CD14-positive monocyte (primary cell): ENCODE data around the gene TMEM150C. TPM values are rescaled to one million over a fixed set of nuclear protein-coding genes. Genes with fewer than 3 reads are reported as not detected.

Experiments
- DNase-seq, 3 donors: peaks; one replicate each; pipeline ENCODE4 v3.0.0-alpha.2; 2011 to 2022
- H2AFZ ChIP-seq: 2 replicates; pipeline ENCODE4 v1.6.0; 2012; ENCODE audit warnings: mild to moderate bottlenecking, low read depth, low read length, inconsistent platforms; ENCODE audit not compliant: insufficient read depth, poor library complexity, severe bottlenecking
- H3K27ac ChIP-seq, 2 donors: 1 replicate in 1 of 2; 2 replicates in 1 of 2; pipeline ENCODE4 v1.5.1; 2012 to 2013; ENCODE audit warnings: low read length in 2 of 2, control low read depth in 1 of 2, inconsistent platforms in 1 of 2, low read depth in 1 of 2, mild to moderate bottlenecking in 1 of 2
- H3K27me3 ChIP-seq, 2 donors: one replicate each; pipeline versions ENCODE4 v1.6.0 to v1.6.1; 2011 to 2013; ENCODE audit warnings: low read length in 2 of 2; ENCODE audit not compliant: control insufficient read depth in 2 of 2, insufficient read depth in 2 of 2
- H3K36me3 ChIP-seq, 2 donors: replicated peaks in 1 of 2; 1 replicate in 1 of 2; 2 replicates in 1 of 2; pipeline versions ENCODE4 v1.5.1 to v1.6.1; 2012 to 2013; ENCODE audit warnings: low read length in 2 of 2, control low read depth in 1 of 2, inconsistent platforms in 1 of 2, mild to moderate bottlenecking in 1 of 2; ENCODE audit not compliant: insufficient read depth in 2 of 2, control insufficient read depth in 1 of 2
- H3K4me1 ChIP-seq, 2 donors: 1 replicate in 1 of 2; 2 replicates in 1 of 2; pipeline versions ENCODE4 v1.5.1 to v1.6.1; 2012 to 2013; ENCODE audit warnings: low read length in 2 of 2, control low read depth in 1 of 2, inconsistent platforms in 1 of 2, mild to moderate bottlenecking in 1 of 2, moderate library complexity in 1 of 2; ENCODE audit not compliant: insufficient read depth in 2 of 2, control insufficient read depth in 1 of 2
- H3K4me2 ChIP-seq: replicated peaks from 2 replicates; pipeline ENCODE3; 2012; ENCODE audit warnings: low read length, moderate library complexity, mild to moderate bottlenecking; ENCODE audit not compliant: poor library complexity, severe bottlenecking; ENCODE audit errors: extremely low read depth
- H3K4me3 ChIP-seq, 3 experiments: fragments of 200-600 bp in 1 of 3; sonication (generic) in 1 of 3; replicated peaks in 1 of 3; 1 replicate in 2 of 3; 2 replicates in 1 of 3; pipeline ENCODE4 v1.5.1; 2011 to 2013; ENCODE audit warnings: low read length in 3 of 3, mild to moderate bottlenecking in 3 of 3, control low read depth in 2 of 3, low read depth in 2 of 3, inconsistent platforms in 1 of 3, moderate library complexity in 1 of 3
- H3K79me2 ChIP-seq: 2 replicates; pipeline ENCODE4 v1.6.0; 2012; ENCODE audit warnings: mild to moderate bottlenecking, control low read depth, inconsistent platforms, low read length, moderate library complexity; ENCODE audit not compliant: insufficient read depth
- H3K9ac ChIP-seq: 2 replicates; pipeline ENCODE4 v1.6.0; 2017; ENCODE audit warnings: low read length, mild to moderate bottlenecking; ENCODE audit not compliant: insufficient read depth, poor library complexity, severe bottlenecking
- H3K9me3 ChIP-seq, 2 donors: replicated peaks in 1 of 2; 1 replicate in 1 of 2; 2 replicates in 1 of 2; pipeline versions ENCODE4 v1.5.1 to v1.6.1; 2012 to 2013; ENCODE audit warnings: low read length in 2 of 2, control low read depth in 1 of 2; ENCODE audit not compliant: control insufficient read depth in 1 of 2, insufficient read depth in 1 of 2
- H4K20me1 ChIP-seq: 2 replicates; pipeline ENCODE4 v1.6.0; 2012; ENCODE audit warnings: mild to moderate bottlenecking, low read length, control low read depth, moderate library complexity; ENCODE audit not compliant: insufficient read depth
- H3K27ac Mint-ChIP-seq, 7 donors: one replicate each; pipeline ENCODE4 v1.8.0; 2020; ENCODE audit warnings: mild to moderate bottlenecking in 7 of 7, mixed read lengths in 7 of 7, moderate library complexity in 6 of 7, inconsistent platforms in 2 of 7
- H3K27me3 Mint-ChIP-seq, 3 donors: one replicate each; pipeline ENCODE4 v1.8.0; 2021 to 2022; ENCODE audit warnings: low read depth in 3 of 3, mild to moderate bottlenecking in 3 of 3, mixed read lengths in 3 of 3, moderate library complexity in 3 of 3, inconsistent platforms in 1 of 3
- H3K36me3 Mint-ChIP-seq, 2 donors: one replicate each; pipeline ENCODE4 v1.8.0; 2020; ENCODE audit warnings: mixed read lengths in 2 of 2, inconsistent platforms in 1 of 2, mild to moderate bottlenecking in 1 of 2
- H3K4me1 Mint-ChIP-seq: one replicate; pipeline ENCODE4 v1.8.0; 2020; ENCODE audit warnings: mild to moderate bottlenecking, mixed read lengths
- H3K4me3 Mint-ChIP-seq, 2 donors: one replicate each; pipeline ENCODE4 v1.8.0; 2020; ENCODE audit warnings: mild to moderate bottlenecking in 2 of 2, mixed read lengths in 2 of 2, moderate library complexity in 1 of 2
- H3K9me3 Mint-ChIP-seq, 7 donors: one replicate each; pipeline ENCODE4 v1.8.0; 2020 to 2022; ENCODE audit warnings: mixed read lengths in 7 of 7, mild to moderate bottlenecking in 6 of 7, moderate library complexity in 6 of 7, inconsistent platforms in 2 of 7
- WGBS: methylation state at CpG from one replicate; pipeline ENCODE4 v1.1.5; 2013; ENCODE audit warnings: missing lambda C conversion rate; ENCODE audit not compliant: insufficient coverage; 5-methylcytosine and 5-hydroxymethylcytosine counted together
- intact Hi-C, 2 donors: fragments of 100-400 bp; cut with micrococcal nuclease; formaldehyde crosslinking; loops; one replicate each; pipeline versions ENCODE4 v1.15.0 to v1.15.1; 2023
- polyA plus RNA-seq, 3 donors: library from polyadenylated mRNA; depleted of rRNA in 1 of 3; unstranded in 2 of 3; stranded (reverse) in 1 of 3; fragments of 300-500 nt in 2 of 3; fragments of >200 nt in 1 of 3; fragmentation: Illumina TruSeq in 2 of 3; gene quantifications; 1 replicate in 2 of 3; 2 replicates in 1 of 3; pipeline ENCODE4 v1.2.3, GENCODE V29; 2012 to 2021
- TF ChIP-seq, protein P1 (sequence below): fragments of 200-600 bp; IDR thresholded peaks from one replicate; pipeline ENCODE4 v1.8.0; 2022; ENCODE audit warnings: antibody characterized with exemption, mild to moderate bottlenecking

The TMEM150C gene
- polyA plus RNA-seq, 3 donors, result not detected

GRCh38 chr4:82528074-82528473 lies 33.7 kb downstream of the TMEM150C start:
- DNase-seq, result no peak
- Histone ChIP-seq H3K36me3 (no peaks in the 10 kb centered on the region), H4K20me1 (no peaks in the 10 kb centered on the region), H3K27ac (no peak overlapping the region), H3K4me1 (no peaks in the 10 kb centered on the region), H3K9ac (no peak overlapping the region), H3K4me3 (no peak overlapping the region), H3K4me2 (no peak overlapping the region), H2AFZ (no peak overlapping the region), H3K27me3 (no peaks in the 10 kb centered on the region), H3K79me2 (no peaks in the 10 kb centered on the region), H3K9me3 (no peaks in the 10 kb centered on the region)
- no peaks in the 10 kb centered on the region for H3K36me3 Mint-ChIP-seq
- peaks cover 0 to 2% (median 0%) of the 10 kb centered on the region in 3 donors for H3K27me3 Mint-ChIP-seq
- peaks cover 0 to 3% (median 0%) of the 10 kb centered on the region in 7 donors for H3K9me3 Mint-ChIP-seq
- whole genome bisulfite sequencing, result 90% methylated on average over 2 of the region's 2 CpGs
- H3K4me3 Mint-ChIP-seq, result no peak overlapping the region
- intact Hi-C loops, result no loop called here
- TF ChIP-seq, protein P1, sequence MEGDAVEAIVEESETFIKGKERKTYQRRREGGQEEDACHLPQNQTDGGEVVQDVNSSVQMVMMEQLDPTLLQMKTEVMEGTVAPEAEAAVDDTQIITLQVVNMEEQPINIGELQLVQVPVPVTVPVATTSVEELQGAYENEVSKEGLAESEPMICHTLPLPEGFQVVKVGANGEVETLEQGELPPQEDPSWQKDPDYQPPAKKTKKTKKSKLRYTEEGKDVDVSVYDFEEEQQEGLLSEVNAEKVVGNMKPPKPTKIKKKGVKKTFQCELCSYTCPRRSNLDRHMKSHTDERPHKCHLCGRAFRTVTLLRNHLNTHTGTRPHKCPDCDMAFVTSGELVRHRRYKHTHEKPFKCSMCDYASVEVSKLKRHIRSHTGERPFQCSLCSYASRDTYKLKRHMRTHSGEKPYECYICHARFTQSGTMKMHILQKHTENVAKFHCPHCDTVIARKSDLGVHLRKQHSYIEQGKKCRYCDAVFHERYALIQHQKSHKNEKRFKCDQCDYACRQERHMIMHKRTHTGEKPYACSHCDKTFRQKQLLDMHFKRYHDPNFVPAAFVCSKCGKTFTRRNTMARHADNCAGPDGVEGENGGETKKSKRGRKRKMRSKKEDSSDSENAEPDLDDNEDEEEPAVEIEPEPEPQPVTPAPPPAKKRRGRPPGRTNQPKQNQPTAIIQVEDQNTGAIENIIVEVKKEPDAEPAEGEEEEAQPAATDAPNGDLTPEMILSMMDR, result no peak
- no peak overlapping the region for H3K27ac Mint-ChIP-seq
- no peaks in the 10 kb centered on the region for H3K4me1 Mint-ChIP-seq

DNA sequence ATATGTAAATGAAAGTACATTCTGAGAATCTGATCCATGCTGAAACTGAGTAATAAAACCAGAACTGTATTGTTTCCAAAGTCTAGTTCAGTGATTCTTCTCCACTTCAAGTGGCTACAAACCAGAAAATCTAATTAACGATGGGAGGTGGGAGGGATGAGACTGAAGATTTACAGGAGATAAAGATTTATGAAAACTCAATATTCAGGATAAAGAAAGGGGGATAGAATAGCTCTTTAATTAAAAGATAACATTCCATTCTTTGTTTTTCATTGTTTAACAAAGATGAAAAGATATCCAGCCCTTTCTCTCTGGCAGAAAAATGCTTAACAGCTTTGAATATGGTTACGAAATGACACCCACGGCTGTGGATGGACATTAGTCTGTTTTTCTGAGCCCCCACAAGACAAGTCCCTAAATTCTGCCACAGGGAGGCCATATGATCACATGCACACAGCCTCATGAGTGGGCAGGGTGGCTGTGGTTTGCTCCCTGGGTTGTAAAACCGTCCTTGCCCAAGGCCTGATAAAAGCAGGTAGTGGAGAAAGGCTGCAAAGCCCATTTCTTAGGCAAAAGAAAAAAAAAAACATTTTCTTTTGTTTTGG lies 36.4 kb downstream of the TMEM150C start:
- no peak overlapping the region for H3K4me3 ChIP-seq
- H3K27me3 Mint-ChIP-seq, result no peaks in the 10 kb centered on the region
- no peaks in the 10 kb centered on the region for H3K36me3 ChIP-seq
- H3K79me2 ChIP-seq, result no peaks in the 10 kb centered on the region
- H3K36me3 Mint-ChIP-seq, result no peaks in the 10 kb centered on the region
- no peaks in the 10 kb centered on the region for H3K27me3 ChIP-seq
- no peak overlapping the region for H3K9ac ChIP-seq
- H3K4me1 Mint-ChIP-seq, result no peaks in the 10 kb centered on the region
- TF ChIP-seq, protein P1, result no peak
- no peak overlapping the region for H3K4me3 Mint-ChIP-seq
- H3K27ac Mint-ChIP-seq, result no peak overlapping the region
- no peak overlapping the region for H3K4me2 ChIP-seq
- H3K27ac ChIP-seq, result no peak overlapping the region
- no peaks in the 10 kb centered on the region for H3K9me3 ChIP-seq
- no peak overlapping the region for H2AFZ ChIP-seq
- H3K4me1 ChIP-seq, result no peaks in the 10 kb centered on the region
- DNase-seq, result no peak
- WGBS, result 20% methylated on average over 1 of the region's 4 CpGs
- H4K20me1 ChIP-seq, result no peaks in the 10 kb centered on the region
- H3K9me3 Mint-ChIP-seq, result no peaks in the 10 kb centered on the region
- intact Hi-C loops, result no loop called here
